B cell (primary cell): ENCODE measurements around the gene TGFBR2.

Source experiments
- CTCF ChIP-seq: fragments of 200-600 bp; IDR thresholded peaks from one replicate; pipeline ENCODE4 v1.8.0; 2022; ENCODE audit warnings: antibody characterized with exemption, mild to moderate bottlenecking
- EZH2 ChIP-seq: IDR thresholded peaks from 2 replicates; pipeline ENCODE4 v1.6.1; 2012; ENCODE audit warnings: borderline replicate concordance, low read depth, mild to moderate bottlenecking, moderate library complexity, low read length; ENCODE audit not compliant: insufficient read depth, poor library complexity, severe bottlenecking

GRCh38 chr3:30741889-30742288 lies 135.5 kb downstream of the TGFBR2 start:
- TF ChIP-seq CTCF (no peak), EZH2 (no peak)
